ENCODE measurements around the gene LRG1. TPM values are rescaled to one million over a fixed set of nuclear protein-coding genes. Genes with fewer than 3 reads are reported as not detected.

LRG1 gene
- total RNA-seq, 1 donor from 2014 or later, result 0.35 TPM

GRCh38 chr19:4556597-4557127 lies 16.8 kb upstream of the LRG1 start:
- no peak for DNase-seq (ENCODE audit: low read depth)
- TF ChIP-seq CTCF (conservative IDR thresholded peaks at IDR 0.05; ENCODE audit: low read depth, low read length), result no peak
- no peak overlapping the region for H3K4me3 ChIP-seq (ENCODE audit: low read depth, low read length)

DNA sequence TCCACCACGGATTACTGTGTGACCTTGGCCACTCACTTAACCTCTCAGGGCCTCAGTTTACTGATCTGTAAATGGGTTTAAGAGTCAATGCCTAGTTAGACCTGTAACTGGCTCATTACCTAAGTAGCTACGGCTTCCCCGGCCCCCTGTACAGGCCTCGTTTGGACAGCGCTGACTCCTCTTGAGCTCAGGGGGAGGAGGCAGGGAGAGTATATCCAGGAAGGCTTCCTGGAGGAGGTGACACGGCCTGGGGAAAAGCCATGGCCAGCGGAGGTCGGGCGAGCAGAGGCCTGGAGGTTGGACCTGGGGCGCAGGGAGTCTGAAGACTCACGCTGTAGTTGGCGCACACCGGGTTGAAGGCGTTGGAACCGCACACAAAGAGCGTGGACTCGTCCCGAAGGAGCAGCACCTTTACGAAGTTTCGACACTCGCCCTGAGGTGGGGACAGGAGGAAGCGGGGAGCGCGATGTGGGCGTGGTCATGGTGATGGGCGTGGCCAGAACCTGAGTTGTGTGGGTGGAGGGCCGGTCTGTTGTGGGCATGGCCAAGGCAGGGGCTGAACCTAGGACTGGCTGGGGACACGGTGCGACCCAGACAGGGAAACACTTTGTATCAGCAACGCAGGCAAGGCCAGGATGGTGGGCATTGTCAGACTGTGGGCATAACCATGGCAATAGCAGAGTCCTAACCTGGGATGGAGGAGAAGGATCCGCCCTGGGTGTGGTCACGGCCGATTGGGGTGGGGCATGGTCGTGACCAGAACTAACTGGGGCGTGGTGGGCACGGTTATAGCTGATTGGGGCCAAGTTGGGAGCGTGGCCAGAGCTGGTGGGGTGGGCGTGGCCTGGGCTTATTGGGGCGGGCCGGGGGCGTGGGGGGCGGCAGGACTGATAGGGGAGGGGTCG lies 16.1 kb upstream of the LRG1 start:
- H3K4me3 ChIP-seq (ENCODE audit: low read depth, low read length), result no peak overlapping the region
- no peak for TF ChIP-seq CTCF (conservative IDR thresholded peaks at IDR 0.05; ENCODE audit: low read depth, low read length)
- no peak for DNase-seq (ENCODE audit: low read depth)

DNA sequence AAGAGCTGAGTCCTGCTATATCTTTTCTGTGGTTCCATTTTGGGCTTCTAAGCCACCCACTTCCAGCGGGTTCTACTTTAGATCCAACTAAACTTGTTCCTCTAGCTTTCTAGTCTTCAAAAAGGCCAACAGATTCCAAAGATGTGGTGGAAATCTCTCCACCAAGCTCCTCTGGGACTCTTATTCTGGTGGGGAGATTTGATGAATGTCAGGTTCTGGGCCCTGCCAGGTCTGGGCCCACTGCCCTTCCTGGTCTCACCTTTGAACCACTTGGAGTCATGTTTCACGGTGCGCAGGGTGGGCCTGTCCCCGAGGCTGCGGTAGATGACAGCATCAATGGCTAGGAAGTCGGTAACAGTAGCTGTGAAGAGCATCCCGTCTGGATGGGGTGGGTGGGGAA lies 14.9 kb upstream of the LRG1 start:
- no peak for DNase-seq (ENCODE audit: low read depth)
- TF ChIP-seq CTCF (conservative IDR thresholded peaks at IDR 0.05; ENCODE audit: low read depth, low read length), result no peak
- no peak overlapping the region for H3K4me3 ChIP-seq (ENCODE audit: low read depth, low read length)

- TF ChIP-seq CTCF (conservative IDR thresholded peaks at IDR 0.05; ENCODE audit: low read depth, low read length), result no peak
- no peak overlapping the region for H3K4me3 ChIP-seq (ENCODE audit: low read depth, low read length)
- DNase-seq (ENCODE audit: low read depth), result no peak
These were observed 13.9 kb upstream of the LRG1 start for GRCh38 chr19:4553775-4554174.

- no peak for DNase-seq (ENCODE audit: low read depth)
- TF ChIP-seq CTCF (conservative IDR thresholded peaks at IDR 0.05; ENCODE audit: low read depth, low read length), result no peak
- H3K4me3 ChIP-seq (ENCODE audit: low read depth, low read length), result no peak overlapping the region
These were observed 13.4 kb upstream of the LRG1 start for GRCh38 chr19:4553092-4553695.

GRCh38 chr19:4552525-4552819 lies 12.6 kb upstream of the LRG1 start:
- DNase-seq (ENCODE audit: low read depth), result no peak
- no peak overlapping the region for H3K4me3 ChIP-seq (ENCODE audit: low read depth, low read length)
- TF ChIP-seq CTCF (conservative IDR thresholded peaks at IDR 0.05; ENCODE audit: low read depth, low read length), result no peak
